ENCODE measurements around the gene CDYL.

GRCh38 chr6:4892785-4893485, 116.7 kb downstream of the CDYL start:
- TF ChIP-seq CTCF (IDR thresholded peaks at IDR 0.05) (no peak), POLR2A (IDR thresholded peaks at IDR 0.05) (no peak), EP300 (IDR thresholded peaks at IDR 0.05) (no peak), POLR2AphosphoS5 (IDR thresholded peaks at IDR 0.05) (no peak)
